ENCODE measurements around the gene MRPL4. TPM values are rescaled to one million over a fixed set of nuclear protein-coding genes. Genes with fewer than 3 reads are reported as not detected.
"Not testable (repeated sequence)": the region's sequence is repeated elsewhere in the genome, so short reads cannot be mapped to it uniquely, and the experiment has no call there.

The MRPL4 gene
- total RNA-seq, 4 donors from 2014 or later = 44.1 to 89.6 (median 62.5) TPM

GRCh38 chr19:10235003-10235402, 17.0 kb upstream of the MRPL4 start:
- 51 to 73% methylated on average over 4 of the region's 4 CpGs for WGBS, 2 donors (ENCODE audit: low coverage in 1 of 2)
- H3K36me3 ChIP-seq = no peaks in the 10 kb centered on the region
- in situ Hi-C loops (cut with MboI; ENCODE audit: low pct_ligation_motif_present in 1 of 4, low pct_unique_long_range_greater_than_20kb in 1 of 4, low sequenced_read_pairs in 3 of 4) (loop anchor here in 2 of 4 donors (10.0 to 25.0 kb wide), 2 partner anchors 123 to 130 kb away; partner anchors contain the start of genes ANGPTL6 (in 2 of the 2), PPAN (in 2 of the 2), EIF3G (in 1 of the 2) and P2RY11 (in 1 of the 2)), intact Hi-C loops (cut with DNase I; ENCODE audit: low total_unique reads) (loop anchor here (10.0 kb wide), 1 partner anchor 120 kb away; the partner anchor contains the start of genes EIF3G and P2RY11)
- peak overlapping the region in 1 of 4 donors; percentile 74 for H3K27ac ChIP-seq
- no peaks in the 10 kb centered on the region for H3K9me3 ChIP-seq
- DNase-seq = no peak
- H3K27me3 ChIP-seq = no peaks in the 10 kb centered on the region
- TF ChIP-seq POLR2A (IDR thresholded peaks at IDR 0.05) (no peak), POLR2AphosphoS5 (IDR thresholded peaks at IDR 0.05) (no peak), CTCF (IDR thresholded peaks at IDR 0.05) (no peak), EP300 (IDR thresholded peaks at IDR 0.05; ENCODE audit: low read depth) (no peak)
- H3K4me1 ChIP-seq = peaks cover 0 to 17% (median 12%) of the 10 kb centered on the region in 4 donors
- no peak overlapping the region for H3K4me3 ChIP-seq

GRCh38 chr19:10235409-10235808, 16.6 kb upstream of the MRPL4 start:
- not testable (repeated sequence) for H3K4me3 ChIP-seq, H3K27me3 ChIP-seq, H3K9me3 ChIP-seq, DNase-seq, H3K36me3 ChIP-seq
- peak overlapping the region; percentile 59 to 83 (median 75) for H3K27ac ChIP-seq
- H3K4me1 ChIP-seq = peaks cover 0 to 13% (median 9%) of the 10 kb centered on the region in 4 donors
- intact Hi-C loops (cut with DNase I; ENCODE audit: low total_unique reads) (loop anchor here (10.0 kb wide), 1 partner anchor 121 kb away; the partner anchor contains the start of genes EIF3G and P2RY11), in situ Hi-C loops (cut with MboI; ENCODE audit: low pct_ligation_motif_present in 1 of 4, low pct_unique_long_range_greater_than_20kb in 1 of 4, low sequenced_read_pairs in 3 of 4) (loop anchor here in 2 of 4 donors (10.0 to 25.0 kb wide), 2 partner anchors 123 to 131 kb away; partner anchors contain the start of genes ANGPTL6 (in 2 of the 2), PPAN (in 2 of the 2), EIF3G (in 1 of the 2) and P2RY11 (in 1 of the 2))
- whole genome bisulfite sequencing, 2 donors (ENCODE audit: low coverage in 1 of 2) = 86 to 91% methylated on average over 5 to 7 of the region's 7 CpGs

- in situ Hi-C loops (cut with MboI; ENCODE audit: low pct_ligation_motif_present in 1 of 4, low pct_unique_long_range_greater_than_20kb in 1 of 4, low sequenced_read_pairs in 3 of 4) (loop anchor here in 2 of 4 donors (10.0 to 25.0 kb wide), 2 partner anchors 125 to 133 kb away; partner anchors contain the start of genes ANGPTL6 (in 2 of the 2), PPAN (in 2 of the 2), EIF3G (in 1 of the 2) and P2RY11 (in 1 of the 2)), intact Hi-C loops (cut with DNase I; ENCODE audit: low total_unique reads) (loop anchor here (10.0 kb wide), 1 partner anchor 123 kb away; the partner anchor contains the start of genes EIF3G and P2RY11)
- Histone ChIP-seq H3K27me3 (no peaks in the 10 kb centered on the region), H3K36me3 (no peaks in the 10 kb centered on the region), H3K4me3 (no peak overlapping the region), H3K4me1 (peaks cover 0 to 13% (median 3%) of the 10 kb centered on the region in 4 donors), H3K27ac (peak overlapping the region; percentile 59 to 76 (median 70)), H3K9me3 (no peaks in the 10 kb centered on the region)
- no peak for TF ChIP-seq CTCF (IDR thresholded peaks at IDR 0.05)
- 78 to 79% methylated on average over 3 to 6 of the region's 6 CpGs for WGBS, 2 donors (ENCODE audit: low coverage in 1 of 2)
- DNase-seq = no peak
Observed at GRCh38 chr19:10237702-10238101, 14.3 kb upstream of the MRPL4 start.

GRCh38 chr19:10238172-10238783, 13.7 kb upstream of the MRPL4 start:
- Histone ChIP-seq H3K4me1 (peaks cover 0 to 13% (median 3%) of the 10 kb centered on the region in 4 donors), H3K36me3 (no peaks in the 10 kb centered on the region), H3K27me3 (no peaks in the 10 kb centered on the region), H3K27ac (peak overlapping the region; percentile 59 to 76 (median 70)), H3K9me3 (no peaks in the 10 kb centered on the region), H3K4me3 (no peak overlapping the region)
- TF ChIP-seq POLR2AphosphoS5 (IDR thresholded peaks at IDR 0.05) (peak; percentile 22 to 39 (median 34)), POLR2A (IDR thresholded peaks at IDR 0.05) (no peak)
- 30 to 70% methylated on average over 2 to 11 of the region's 12 CpGs for WGBS, 2 donors (ENCODE audit: low coverage in 1 of 2)
- in situ Hi-C loops (cut with MboI; ENCODE audit: low pct_ligation_motif_present in 1 of 4, low pct_unique_long_range_greater_than_20kb in 1 of 4, low sequenced_read_pairs in 3 of 4) = loop anchor here in 2 of 4 donors (10.0 to 25.0 kb wide), 2 partner anchors 126 to 133 kb away; partner anchors contain the start of genes ANGPTL6 (in 2 of the 2), PPAN (in 2 of the 2), EIF3G (in 1 of the 2) and P2RY11 (in 1 of the 2)
- intact Hi-C loops (cut with DNase I; ENCODE audit: low total_unique reads) = loop anchor here (10.0 kb wide), 1 partner anchor 123 kb away; the partner anchor contains the start of genes EIF3G and P2RY11
- peak; percentile 49 for DNase-seq

- 97% methylated on average over 11 of the region's 11 CpGs; no CpG with 5 or more reads in 1 of the 2 donors for WGBS, 2 donors (ENCODE audit: low coverage in 1 of 2)
- in situ Hi-C loops (cut with MboI; ENCODE audit: low pct_ligation_motif_present in 1 of 4, low pct_unique_long_range_greater_than_20kb in 1 of 4, low sequenced_read_pairs in 3 of 4) = loop anchor here in 2 of 4 donors (10.0 to 25.0 kb wide), 3 partner anchors 47 to 317 kb away; partner anchors contain the start of genes ANGPTL6 (in 1 of the 2), DNMT1 (in 1 of the 2), EIF3G (in 1 of the 2) and P2RY11 (in 1 of the 2)
- intact Hi-C loops (cut with DNase I; ENCODE audit: low total_unique reads); H3K27me3 ChIP-seq; DNase-seq; H3K4me3 ChIP-seq; H3K9me3 ChIP-seq; H3K27ac ChIP-seq; H3K36me3 ChIP-seq: not testable (repeated sequence)
- peaks cover 0 to 13% (median 3%) of the 10 kb centered on the region in 4 donors for H3K4me1 ChIP-seq
Observed at GRCh38 chr19:10241826-10242449, 10.1 kb upstream of the MRPL4 start.
